GM23338 (cell line): ENCODE results near the gene TRAF4. TPM values are rescaled to one million over a fixed set of nuclear protein-coding genes. Genes with fewer than 3 reads are reported as not detected.

Source experiments
- ATAC-seq: fragments of 200-7000 bp; cut with Tn5 transposase; 3 replicates; pipeline ENCODE4 v1.9.1; 2020
- DNase-seq: peaks from one replicate; pipeline ENCODE4 v3.0.0-alpha.2; 2015; ENCODE audit warnings: low spot score
- H2AFZ ChIP-seq: fragments of 200-600 bp; sonication (generic); 2 replicates; pipeline ENCODE4 v1.8.0; 2016; ENCODE audit warnings: antibody characterized with exemption, mild to moderate bottlenecking, moderate library complexity
- H3F3A ChIP-seq: fragments of 200-600 bp; sonication (generic); replicated peaks from 2 replicates; pipeline ENCODE4 v1.8.0; 2017; ENCODE audit warnings: antibody characterized with exemption, mixed run types, low read depth
- H3K27ac ChIP-seq: fragments of 200-600 bp; sonication (generic); 2 replicates; pipeline ENCODE4 v1.6.1; 2016; ENCODE audit warnings: low read depth
- H3K27me3 ChIP-seq: fragments of 200-600 bp; sonication (generic); 2 replicates; pipeline ENCODE4 v1.8.0; 2016; ENCODE audit warnings: mild to moderate bottlenecking, mixed run types, moderate library complexity; ENCODE audit not compliant: insufficient read depth
- H3K36me3 ChIP-seq: fragments of 200-600 bp; sonication (generic); 2 replicates; pipeline ENCODE4 v1.8.0; 2016; ENCODE audit warnings: mild to moderate bottlenecking; ENCODE audit not compliant: insufficient read depth
- H3K4me1 ChIP-seq: fragments of 200-600 bp; sonication (generic); 2 replicates; pipeline ENCODE4 v1.8.0; 2016; ENCODE audit warnings: mild to moderate bottlenecking, moderate library complexity; ENCODE audit not compliant: insufficient read depth
- H3K4me2 ChIP-seq: fragments of 200-600 bp; sonication (generic); 2 replicates; pipeline ENCODE4 v1.7.1; 2017; ENCODE audit warnings: mixed run types
- H3K4me3 ChIP-seq: fragments of 200-600 bp; sonication (generic); 2 replicates; pipeline ENCODE4 v1.6.1; 2016; ENCODE audit warnings: mixed run types
- H3K79me2 ChIP-seq: fragments of 200-600 bp; sonication (generic); replicated peaks from 2 replicates; pipeline ENCODE4 v1.8.0; 2017; ENCODE audit warnings: mild to moderate bottlenecking; ENCODE audit not compliant: insufficient read depth
- H3K9me2 ChIP-seq: fragments of 200-600 bp; sonication (generic); 2 replicates; pipeline ENCODE4 v1.8.0; 2017; ENCODE audit not compliant: insufficient read depth
- H4K20me1 ChIP-seq: fragments of 200-600 bp; sonication (generic); replicated peaks from 2 replicates; pipeline ENCODE4 v1.8.0; 2017; ENCODE audit warnings: mild to moderate bottlenecking; ENCODE audit not compliant: insufficient read depth
- H3K27ac Mint-ChIP-seq: 2 replicates; pipeline ENCODE4 v1.8.0; 2020; ENCODE audit warnings: inconsistent platforms, mild to moderate bottlenecking, moderate library complexity, mixed read lengths
- H3K27me3 Mint-ChIP-seq: 3 replicates; pipeline ENCODE4 v1.8.0; 2022; ENCODE audit warnings: low read depth, mild to moderate bottlenecking, moderate library complexity, mixed read lengths, inconsistent platforms; ENCODE audit not compliant: insufficient read depth, poor library complexity
- H3K36me3 Mint-ChIP-seq: 3 replicates; pipeline ENCODE4 v1.8.0; 2021; ENCODE audit warnings: low read depth, mild to moderate bottlenecking, inconsistent platforms, moderate library complexity, mixed read lengths
- H3K4me1 Mint-ChIP-seq: 3 replicates; pipeline ENCODE4 v1.8.0; 2020; ENCODE audit warnings: mild to moderate bottlenecking, inconsistent platforms, mixed read lengths
- H3K4me3 Mint-ChIP-seq: 3 replicates; pipeline ENCODE4 v1.8.0; 2021; ENCODE audit warnings: moderate library complexity, mild to moderate bottlenecking, inconsistent platforms, mixed read lengths
- H3K9me3 Mint-ChIP-seq: 3 replicates; pipeline ENCODE4 v1.8.0; 2020; ENCODE audit warnings: moderate library complexity, mild to moderate bottlenecking, inconsistent platforms, mixed read lengths
- CREB1 ChIP-seq: fragments of 250-450 bp; sonication (Bioruptor Pico); IDR thresholded peaks from 2 replicates; pipeline ENCODE4 v1.5.0; 2020; ENCODE audit warnings: low read depth, mild to moderate bottlenecking, moderate library complexity
- EZH2phosphoT487 ChIP-seq: fragments of 200-600 bp; sonication (generic); IDR thresholded peaks from one replicate; pipeline ENCODE4 v1.8.1; 2018; ENCODE audit warnings: antibody characterized with exemption; ENCODE audit not compliant: unreplicated experiment
- JUNB ChIP-seq: IDR thresholded peaks from one replicate; pipeline ENCODE4 v1.6.1; 2016; ENCODE audit warnings: antibody characterized with exemption; ENCODE audit not compliant: unreplicated experiment
- REST ChIP-seq: IDR thresholded peaks from one replicate; pipeline ENCODE4 v1.6.1; 2018; ENCODE audit warnings: antibody characterized with exemption; ENCODE audit not compliant: unreplicated experiment
- ZNF114 ChIP-seq: fragments of 250-450 bp; sonication (Bioruptor Pico); IDR thresholded peaks from 2 replicates; pipeline ENCODE4 v1.5.0; 2020; ENCODE audit warnings: mild to moderate bottlenecking, moderate library complexity
- ZNF462 ChIP-seq: fragments of 250-450 bp; sonication (Bioruptor Pico); IDR thresholded peaks from 2 replicates; pipeline ENCODE4 v1.5.0; 2020; ENCODE audit warnings: mild to moderate bottlenecking, moderate library complexity
- polyA plus RNA-seq: library from polyadenylated mRNA; unstranded; fragments of >200 nt; fragmentation: Nextera tagmentation; extraction: Ambion mirVana; gene quantifications from 2 replicates; pipeline ENCODE4 v1.2.1, GENCODE V29; 2016
- total RNA-seq: library from RNA; depleted of rRNA; stranded (reverse); fragments of >200 nt; shearing (Covaris generic); gene quantifications from 2 replicates; pipeline ENCODE4 v1.2.3, GENCODE V29; 2014

TRAF4 gene
- total and polyA plus RNA-seq, 2 experiments from 2014 or later: 63.5 to 152 TPM

- DNase-seq (peak; percentile 83), ATAC-seq (peak; percentile 14)
- H3K4me3 ChIP-seq: peak within 1 kb of the TSS; percentile 98
- no peaks in the 10 kb centered on the region for H3K9me2 ChIP-seq
- H3K36me3 ChIP-seq: peaks cover 30% of the 10 kb centered on the region
- peaks cover 22% of the 10 kb centered on the region for H3K79me2 ChIP-seq
- Mint-ChIP-seq H3K9me3 (peaks cover 3% of the 10 kb centered on the region; the same call in 2 of the 3 replicates), H3K36me3 (peaks cover 42% of the 10 kb centered on the region), H3K4me1 (peaks cover 42% of the 10 kb centered on the region), H3K27ac (peak within 1 kb of the TSS; percentile 99), H3K27me3 (peaks cover 30% of the 10 kb centered on the region), H3K4me3 (peak within 1 kb of the TSS; percentile 94)
- peaks cover 59% of the 10 kb centered on the region for H3F3A ChIP-seq
- no peaks in the 10 kb centered on the region for H3K27me3 ChIP-seq
- TF ChIP-seq REST (no peak), EZH2phosphoT487 (no peak), ZNF462 (no peak), JUNB (no peak), CREB1 (CRISPR knock-in tag) (no peak), ZNF114 (CRISPR knock-in tag) (no peak)
- peaks cover 35% of the 10 kb centered on the region for H3K4me1 ChIP-seq
- H2AFZ ChIP-seq: no peak within 1 kb of the TSS
- H3K4me2 ChIP-seq: peak within 1 kb of the TSS; percentile 99
- H3K27ac ChIP-seq: peak within 1 kb of the TSS; percentile 99
- peaks cover 24% of the 10 kb centered on the region for H4K20me1 ChIP-seq
Observed at GRCh38 chr17:28726226-28726626, 17.6 kb upstream of the TRAF4 start, which contains the start of gene TLCD1. Gene TLCD1 (minus strand): TSS chr17:28726233. CDS start chr17:28726097, 136 bp downstream.
